OCI-LY1 (cell line): ENCODE data around the gene CUTC.

Experiments
- H2AFZ ChIP-seq: fragments of 200-600 bp; sonication (generic), shearing (Covaris generic); 2 replicates; pipeline ENCODE4 v1.6.0; 2014; ENCODE audit warnings: antibody characterized with exemption, mild to moderate bottlenecking, low read length
- H3F3A ChIP-seq: fragments of 200-600 bp; sonication (generic), shearing (Covaris generic); 2 replicates; pipeline ENCODE4 v1.6.0; 2014; ENCODE audit warnings: mild to moderate bottlenecking, antibody characterized with exemption, low read length, moderate library complexity; ENCODE audit not compliant: insufficient read depth
- H3K27ac ChIP-seq: fragments of 200-600 bp; sonication (generic); 2 replicates; pipeline ENCODE4 v1.5.1; 2014; ENCODE audit warnings: low read length, mixed run types, mild to moderate bottlenecking, low read depth; ENCODE audit not compliant: poor library complexity, severe bottlenecking
- H3K27me3 ChIP-seq: fragments of 200-600 bp; sonication (generic); 2 replicates; pipeline ENCODE4 v1.6.0; 2014; ENCODE audit warnings: antibody characterized with exemption, mild to moderate bottlenecking, low read length, moderate library complexity; ENCODE audit not compliant: insufficient read depth
- H3K36me3 ChIP-seq: fragments of 200-600 bp; sonication (generic); 2 replicates; pipeline ENCODE4 v1.6.1; 2014; ENCODE audit warnings: mild to moderate bottlenecking, antibody characterized with exemption, low read length, moderate library complexity, mixed read lengths; ENCODE audit not compliant: insufficient read depth
- H3K4me1 ChIP-seq: fragments of 200-600 bp; sonication (generic); 2 replicates; pipeline ENCODE4 v1.5.1; 2014; ENCODE audit warnings: mild to moderate bottlenecking, low read length, moderate library complexity; ENCODE audit not compliant: insufficient read depth, severe bottlenecking
- H3K4me2 ChIP-seq: fragments of 200-600 bp; sonication (generic), shearing (Covaris generic); 2 replicates; pipeline ENCODE4 v1.6.1; 2014; ENCODE audit warnings: low read length
- H3K4me3 ChIP-seq: fragments of 200-600 bp; sonication (generic); 2 replicates; pipeline ENCODE4 v1.5.1; 2014; ENCODE audit warnings: low read length, low read depth, mild to moderate bottlenecking, mixed read lengths; ENCODE audit not compliant: poor library complexity, severe bottlenecking
- H3K79me2 ChIP-seq: fragments of 200-600 bp; shearing (Covaris generic); 2 replicates; pipeline ENCODE4 v1.6.1; 2016; ENCODE audit warnings: mixed run types, low read length, mixed read lengths; ENCODE audit not compliant: insufficient read depth
- H3K9ac ChIP-seq: fragments of 200-600 bp; sonication (generic), shearing (Covaris generic); 2 replicates; pipeline ENCODE4 v1.6.1; 2014; ENCODE audit warnings: mild to moderate bottlenecking, low read length, mixed read lengths
- H3K9me2 ChIP-seq: fragments of 200-600 bp; sonication (generic), shearing (Covaris generic); 2 replicates; pipeline ENCODE4 v1.6.1; 2014; ENCODE audit warnings: low read depth, mild to moderate bottlenecking, low read length, mixed read lengths
- H3K9me3 ChIP-seq: fragments of 200-600 bp; shearing (Covaris generic); 2 replicates; pipeline ENCODE4 v1.6.1; 2014; ENCODE audit warnings: low read length, mixed read lengths
- H4K20me1 ChIP-seq: fragments of 200-600 bp; sonication (generic), shearing (Covaris generic); 2 replicates; pipeline ENCODE4 v1.6.0; 2016; ENCODE audit warnings: mild to moderate bottlenecking, low read length; ENCODE audit not compliant: insufficient read depth
- CTCF ChIP-seq: fragments of 200-600 bp; sonication (generic), shearing (Covaris generic); IDR thresholded peaks from 2 replicates; pipeline ENCODE4 v1.5.1; 2017; ENCODE audit warnings: mild to moderate bottlenecking, antibody characterized with exemption, low read length, moderate library complexity, mixed read lengths
- EZH2 ChIP-seq: fragments of 200-600 bp; sonication (generic), shearing (Covaris generic); IDR thresholded peaks from 2 replicates; pipeline ENCODE4 v1.8.0; 2017; ENCODE audit warnings: borderline replicate concordance, mixed run types, mild to moderate bottlenecking, antibody characterized with exemption, low read length, moderate library complexity, mixed read lengths

CUTC gene

GRCh38 chr10:99756159-99756558, 24.1 kb downstream of the CUTC start:
- peaks cover 58% of the 10 kb centered on the region for H3K36me3 ChIP-seq
- no peak overlapping the region for H3K4me2 ChIP-seq
- no peaks in the 10 kb centered on the region for H3K4me1 ChIP-seq
- H4K20me1 ChIP-seq, result no peaks in the 10 kb centered on the region
- no peaks in the 10 kb centered on the region for H3K27me3 ChIP-seq
- TF ChIP-seq EZH2 (no peak), CTCF (no peak)
- no peaks in the 10 kb centered on the region for H3K79me2 ChIP-seq
- H3K27ac ChIP-seq, result no peak overlapping the region
- H3K9ac ChIP-seq, result no peak overlapping the region
- H3K9me3 ChIP-seq, result no peaks in the 10 kb centered on the region
- no peaks in the 10 kb centered on the region for H3F3A ChIP-seq
- H3K9me2 ChIP-seq, result no peaks in the 10 kb centered on the region
- no peak overlapping the region for H2AFZ ChIP-seq
- no peak overlapping the region for H3K4me3 ChIP-seq

- no peak for TF ChIP-seq EZH2
- no peak for TF ChIP-seq CTCF
- peaks cover 48% of the 10 kb centered on the region for H3K36me3 ChIP-seq
Measured at GRCh38 chr10:99758211-99758891, 26.3 kb downstream of the CUTC start.

DNA sequence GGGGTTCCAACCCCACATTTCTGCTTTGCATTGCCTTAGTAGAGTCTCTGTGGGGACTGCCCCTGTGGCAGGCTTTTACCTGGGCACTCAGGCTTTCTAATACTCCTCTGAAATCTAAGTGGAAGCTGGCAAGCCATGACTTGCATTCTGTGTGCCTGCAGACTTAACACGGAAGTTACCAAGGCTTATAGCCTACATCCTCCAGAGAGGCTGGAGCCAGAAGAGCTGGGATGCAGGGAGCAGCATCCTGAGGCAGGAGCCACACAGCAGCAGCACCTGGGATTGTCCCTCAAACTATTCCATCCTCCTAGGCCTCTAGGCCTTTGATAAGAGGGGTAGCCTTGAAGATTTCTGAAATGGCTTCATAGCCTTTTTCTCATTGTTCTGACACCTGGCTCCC, 28.3 kb downstream of the CUTC start:
- H3K36me3 ChIP-seq, result peaks cover 34% of the 10 kb centered on the region
- no peaks in the 10 kb centered on the region for H3F3A ChIP-seq
- no peak overlapping the region for H3K9ac ChIP-seq
- H3K4me3 ChIP-seq, result no peak overlapping the region
- H3K79me2 ChIP-seq, result no peaks in the 10 kb centered on the region
- H2AFZ ChIP-seq, result no peak overlapping the region
- no peaks in the 10 kb centered on the region for H3K27me3 ChIP-seq
- H4K20me1 ChIP-seq, result no peaks in the 10 kb centered on the region
- H3K4me2 ChIP-seq, result no peak overlapping the region
- no peaks in the 10 kb centered on the region for H3K4me1 ChIP-seq
- H3K9me2 ChIP-seq, result no peaks in the 10 kb centered on the region
- H3K27ac ChIP-seq, result no peak overlapping the region
- no peak for TF ChIP-seq CTCF
- TF ChIP-seq EZH2, result no peak
- no peaks in the 10 kb centered on the region for H3K9me3 ChIP-seq

More at GRCh38 chr10:99758211-99758891, 26.3 kb downstream of the CUTC start:
- H2AFZ ChIP-seq, result no peak overlapping the region
- H3K4me2 ChIP-seq, result no peak overlapping the region
- no peaks in the 10 kb centered on the region for H3K79me2 ChIP-seq
- H3K4me3 ChIP-seq, result no peak overlapping the region
- no peaks in the 10 kb centered on the region for H3K4me1 ChIP-seq
- H3K27ac ChIP-seq, result no peak overlapping the region
- no peaks in the 10 kb centered on the region for H3F3A ChIP-seq
- no peaks in the 10 kb centered on the region for H3K27me3 ChIP-seq
- H3K9me2 ChIP-seq, result no peaks in the 10 kb centered on the region
- no peaks in the 10 kb centered on the region for H4K20me1 ChIP-seq
- no peaks in the 10 kb centered on the region for H3K9me3 ChIP-seq
- no peak overlapping the region for H3K9ac ChIP-seq
